GM12874 (cell line): ENCODE data around the gene ESPN.

Experiments
- CTCF ChIP-seq: IDR thresholded peaks from 2 replicates; pipeline ENCODE4 v1.5.1; 2011; ENCODE audit warnings: low read depth, mild to moderate bottlenecking, control low read depth, low read length, moderate library complexity; ENCODE audit not compliant: insufficient read depth

The ESPN gene

GRCh38 chr1:6489383-6489765, 64.8 kb downstream of the ESPN start:
- no peak for TF ChIP-seq CTCF

- TF ChIP-seq CTCF = peak; percentile 99
These were observed 65.2 kb downstream of the ESPN start for GRCh38 chr1:6489799-6490180.

GRCh38 chr1:6490181-6491080, 65.9 kb downstream of the ESPN start:
- TF ChIP-seq CTCF = no peak

- no peak for TF ChIP-seq CTCF
These were observed 66.5 kb downstream of the ESPN start for GRCh38 chr1:6491081-6491449.

- TF ChIP-seq CTCF = no peak
These were observed 66.9 kb downstream of the ESPN start, which contains the start of gene PLEKHG5 for GRCh38 chr1:6491480-6491962. Gene PLEKHG5, minus strand, starts transcription at chr1:6491667. Its CDS starts 14,096 bp downstream, at chr1:6477571.

GRCh38 chr1:6491966-6492365, 67.4 kb downstream of the ESPN start:
- TF ChIP-seq CTCF = no peak

GRCh38 chr1:6494627-6495026, 70.1 kb downstream of the ESPN start:
- TF ChIP-seq CTCF = no peak
